HK-2 (cell line): ENCODE measurements around the gene TEKT1.
"Not testable (repeated sequence)": the region's sequence is repeated elsewhere in the genome, so short reads cannot be mapped to it uniquely, and the experiment has no call there.

ENCODE experiments used
- DNase-seq: peaks from one replicate; pipeline ENCODE4 v3.0.0-alpha.2; 2018; ENCODE audit not compliant: unreplicated experiment

TEKT1 gene

DNA sequence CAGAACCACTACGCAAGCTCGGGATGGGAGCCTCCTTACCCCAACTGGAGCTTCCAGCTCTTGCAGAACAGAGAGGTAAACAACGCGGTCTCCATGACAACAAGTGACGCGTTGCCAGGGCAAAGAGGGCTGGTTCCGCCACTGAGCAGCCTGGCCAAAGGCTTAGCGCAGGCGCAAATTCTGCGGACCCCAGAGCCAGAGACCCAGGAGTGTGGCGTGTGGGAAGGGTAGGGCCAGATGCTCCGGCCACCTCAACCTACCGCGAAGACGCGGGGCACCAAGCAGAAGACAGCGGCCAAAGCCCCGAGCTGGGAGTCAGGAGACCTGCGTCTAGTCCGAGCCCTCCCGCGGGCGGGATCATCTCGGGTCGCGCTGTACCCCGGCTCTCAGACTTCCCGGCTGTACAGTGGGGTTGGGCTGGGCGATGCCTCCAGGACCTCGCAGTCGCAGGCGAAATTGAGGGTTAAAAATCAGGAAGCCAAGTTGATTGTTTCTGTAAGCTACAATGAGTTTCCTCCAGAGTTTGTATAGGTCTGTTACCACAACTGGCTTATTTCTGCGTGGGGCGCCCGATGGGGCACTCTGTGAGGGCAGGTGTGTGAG lies at the start of gene TEKT1:
Gene TEKT1, minus strand, starts transcription at position 69 of the 603 bp plus-strand sequence. CDS start 1,353 bp downstream, outside the sequence.
- peak; percentile 9 for DNase-seq

DNA sequence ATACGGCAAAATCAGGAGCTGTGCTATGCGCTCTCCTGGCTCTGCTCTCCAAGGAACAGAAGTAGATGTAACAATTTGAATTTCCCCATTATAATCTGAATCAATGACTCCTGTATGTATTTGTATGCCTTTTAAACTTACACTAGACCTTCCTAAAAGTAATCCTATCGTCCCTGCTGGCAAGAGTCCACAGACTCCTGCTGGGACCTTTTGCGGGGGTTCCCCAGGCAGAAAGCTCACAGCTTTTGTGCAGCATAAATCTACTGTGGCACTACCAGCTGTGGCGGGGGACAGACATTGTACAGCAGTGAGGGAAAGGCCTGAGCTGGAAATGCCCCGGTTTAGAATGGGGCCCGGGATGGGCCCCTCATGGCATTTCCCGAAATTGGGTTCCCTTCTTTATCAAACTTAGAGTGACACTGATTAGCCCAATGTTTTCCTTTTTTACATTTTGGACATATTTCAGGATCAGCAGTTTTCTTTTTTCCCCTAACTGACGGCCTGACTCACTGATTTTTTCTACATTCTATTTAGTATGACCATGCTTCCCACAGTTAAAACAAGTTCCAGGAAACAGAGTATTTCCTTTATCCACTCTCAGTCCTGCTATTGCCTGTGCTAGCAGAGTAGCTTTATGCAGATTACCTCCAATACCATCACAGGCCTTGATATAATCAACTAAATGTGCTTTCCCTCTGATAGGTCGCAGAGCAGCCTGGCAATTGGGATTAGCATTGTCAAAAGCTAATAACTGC lies 47.9 kb upstream of the TEKT1 start:
- not testable (repeated sequence) for DNase-seq

DNA sequence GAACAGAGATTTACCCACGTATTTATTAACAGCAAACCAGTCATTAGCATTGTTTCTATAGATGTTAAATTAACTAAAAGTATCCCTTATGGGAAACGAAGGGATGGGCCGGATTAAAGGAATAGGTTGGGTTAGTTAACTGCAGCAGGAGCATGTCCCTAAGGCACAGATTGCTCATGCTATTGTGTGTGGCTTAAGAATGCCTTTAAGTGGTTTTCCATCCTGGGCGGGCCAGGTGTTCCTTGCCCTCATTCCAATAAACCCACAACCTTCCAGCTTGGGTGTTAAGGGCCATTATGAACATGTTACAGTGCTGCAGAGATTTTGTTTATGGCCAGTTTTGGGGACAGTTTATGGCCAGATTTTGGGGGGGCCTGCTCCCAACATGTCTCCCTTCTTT lies 43.7 kb upstream of the TEKT1 start:
- DNase-seq, result not testable (repeated sequence)

DNA sequence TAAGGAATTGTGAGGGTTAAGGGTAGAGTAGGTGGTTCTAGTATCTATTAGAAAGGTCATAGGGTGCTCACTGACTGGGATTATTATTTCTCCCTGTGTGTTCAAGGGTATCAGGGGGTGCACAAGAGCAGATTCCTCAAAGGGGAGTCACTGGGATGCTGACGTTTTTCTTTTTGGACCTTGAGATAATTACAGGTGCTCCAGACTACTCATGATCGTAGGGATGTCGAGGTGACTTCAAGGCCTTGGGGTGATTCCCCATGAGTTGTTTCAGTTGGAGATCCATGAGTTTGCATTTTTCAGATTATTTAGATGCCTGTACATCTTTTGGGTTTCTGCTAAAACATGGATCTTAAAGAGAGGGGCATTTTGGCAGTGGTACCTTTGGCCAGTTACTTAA lies 41.4 kb upstream of the TEKT1 start:
- DNase-seq, result no peak

DNA sequence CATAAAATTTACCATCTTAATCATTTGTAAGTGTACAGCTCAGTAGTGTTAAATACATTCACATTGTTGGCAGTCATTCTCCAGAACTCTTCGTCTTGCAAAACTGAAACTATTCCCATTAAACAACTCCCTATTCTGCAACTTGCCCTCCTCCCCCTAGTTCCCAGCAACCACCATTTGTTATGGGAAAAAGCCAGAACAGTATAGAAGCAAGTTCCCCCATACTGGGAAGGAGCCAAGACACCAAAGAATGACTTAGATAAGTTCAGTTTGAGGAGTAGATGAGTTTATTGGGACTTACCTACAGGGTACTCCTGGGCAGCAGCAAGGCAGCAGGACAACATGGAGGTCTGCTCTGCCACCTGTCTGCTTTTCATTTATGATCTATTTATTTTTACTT lies 39.3 kb upstream of the TEKT1 start:
- DNase-seq, result no peak

DNA sequence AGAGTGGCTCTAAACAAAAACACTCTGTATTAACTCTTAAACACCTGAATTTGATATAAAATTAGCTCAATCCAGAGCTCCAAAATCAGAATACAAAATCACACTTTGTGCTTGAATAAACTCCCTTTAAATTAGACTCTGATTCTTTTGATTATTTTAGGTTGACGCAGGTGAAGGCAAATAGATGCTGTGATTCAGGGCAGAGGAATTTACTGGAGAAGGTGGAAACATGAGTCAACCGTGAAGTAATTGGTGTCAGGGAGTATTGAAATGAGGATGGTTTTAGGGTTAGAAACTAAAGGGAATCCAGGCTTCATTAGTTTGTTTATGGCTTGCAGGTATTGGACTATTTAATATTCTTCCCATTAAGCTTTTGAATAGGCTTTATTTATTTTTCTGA lies 37.1 kb upstream of the TEKT1 start:
- no peak for DNase-seq

DNA sequence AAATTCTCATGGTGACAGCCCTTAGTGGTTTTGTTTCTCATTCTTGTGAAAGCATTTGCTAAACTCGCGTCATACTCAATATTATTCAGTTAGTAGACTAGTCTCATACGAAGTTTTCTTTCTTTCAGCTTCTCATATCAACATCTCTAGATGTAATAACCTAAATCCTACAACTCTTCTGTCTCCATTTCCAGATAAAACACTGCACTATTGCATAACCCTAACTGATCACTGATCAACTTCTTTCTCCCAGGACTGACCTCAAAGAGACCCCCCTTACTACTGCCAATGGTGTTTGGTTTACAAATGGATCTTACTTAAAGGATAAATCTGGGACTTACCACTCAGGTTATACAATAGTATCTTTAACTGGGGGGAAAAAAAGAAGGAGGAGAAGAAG lies 36.3 kb upstream of the TEKT1 start:
- DNase-seq, result no peak

DNA sequence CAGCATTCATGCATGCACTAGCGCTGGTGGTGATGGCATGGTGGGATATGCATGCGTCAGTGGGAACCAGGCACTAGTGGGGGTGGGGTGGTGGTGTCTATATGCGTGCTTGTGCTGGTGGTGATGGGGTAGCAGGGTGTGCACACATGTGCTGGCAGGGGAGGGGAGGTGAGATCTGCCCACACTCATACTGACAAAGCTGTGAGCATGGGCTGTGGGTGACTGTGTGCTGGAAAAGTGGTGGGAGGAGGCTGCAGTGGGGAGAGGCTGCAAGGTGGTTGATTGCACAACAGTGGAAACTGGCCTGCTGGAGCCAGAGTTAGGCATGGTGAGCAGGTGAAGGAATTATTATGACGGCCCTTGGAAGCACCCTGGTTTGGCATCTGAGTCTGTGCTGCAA lies 31.3 kb upstream of the TEKT1 start:
- DNase-seq, result no peak

DNA sequence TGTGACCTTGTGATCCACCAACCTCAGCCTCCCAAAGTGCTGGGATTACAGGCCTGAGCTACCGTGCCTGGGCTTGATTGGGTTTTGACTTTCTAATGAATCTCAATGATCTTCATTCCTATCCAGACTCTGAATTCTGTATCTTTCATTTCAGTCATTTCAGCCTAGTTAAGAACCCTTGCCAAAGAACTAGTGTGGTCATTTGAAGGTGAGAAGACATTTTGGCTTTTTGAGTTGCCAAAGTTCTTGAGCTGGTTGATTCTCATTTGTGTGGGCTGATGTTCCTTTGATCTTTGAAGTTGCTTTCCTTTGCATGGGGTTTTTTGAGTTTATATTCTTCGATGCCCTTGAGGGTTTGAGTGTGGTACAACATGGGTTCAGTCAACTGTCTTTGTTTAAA lies 30.6 kb upstream of the TEKT1 start:
- DNase-seq, result no peak

DNA sequence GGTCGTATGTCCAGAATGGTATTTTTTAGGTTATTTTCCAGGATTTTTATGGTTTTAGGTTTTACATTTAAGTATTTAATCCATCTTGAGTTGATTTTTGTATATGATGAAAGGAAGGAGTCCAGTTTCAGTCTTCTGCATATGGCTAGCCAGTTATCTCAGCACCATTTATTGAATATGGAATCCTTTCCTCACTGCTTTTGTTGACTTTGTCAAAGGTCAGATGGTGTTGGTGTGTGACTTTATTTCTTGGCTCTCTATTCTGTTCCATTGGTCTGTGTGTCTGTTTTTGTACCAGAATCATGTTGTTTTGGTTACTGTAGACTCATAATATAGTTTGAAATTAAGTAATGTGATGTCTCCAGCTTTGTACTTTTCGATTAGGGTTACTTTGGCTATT lies 26.4 kb upstream of the TEKT1 start:
- no peak for DNase-seq

DNA sequence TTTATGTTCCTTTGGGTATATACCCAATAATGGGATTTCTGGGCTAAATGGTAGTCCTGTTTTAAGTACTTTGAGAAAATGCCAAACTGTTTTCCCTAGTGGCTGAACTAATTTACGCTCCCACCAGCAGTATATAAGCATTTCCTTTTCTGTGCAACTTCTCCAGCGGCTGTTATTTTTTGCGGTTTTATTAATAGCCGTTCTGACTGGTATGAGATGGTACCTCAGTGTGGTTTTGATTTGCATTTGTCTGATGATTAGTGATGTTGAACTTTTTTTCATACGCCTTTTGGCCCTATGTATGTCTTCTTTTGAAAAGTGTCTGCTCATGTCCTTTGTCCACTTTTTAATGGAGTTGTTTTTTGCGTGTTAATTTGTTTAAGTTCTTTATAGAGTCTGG lies 25.8 kb upstream of the TEKT1 start:
- no peak for DNase-seq

DNA sequence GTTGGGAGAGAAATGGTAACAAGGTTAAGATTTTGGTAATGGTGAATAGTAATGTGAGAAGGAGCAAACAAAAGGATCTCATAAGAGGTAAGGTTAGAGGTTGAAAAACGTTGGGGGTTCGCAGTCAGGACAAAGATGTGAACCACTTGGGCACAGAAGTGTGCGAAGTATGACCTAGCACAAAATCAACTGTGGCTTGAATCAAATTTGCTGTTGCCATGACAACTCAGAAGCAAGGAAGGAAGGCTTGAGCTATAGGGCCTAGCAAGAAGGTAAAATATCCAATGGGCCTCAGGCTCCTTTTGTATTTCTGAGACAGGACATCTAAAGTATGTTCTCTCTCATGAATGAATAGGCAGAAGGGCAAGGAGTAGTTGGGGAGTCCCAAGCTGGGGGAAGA lies 24.5 kb upstream of the TEKT1 start:
- DNase-seq, result no peak

DNA sequence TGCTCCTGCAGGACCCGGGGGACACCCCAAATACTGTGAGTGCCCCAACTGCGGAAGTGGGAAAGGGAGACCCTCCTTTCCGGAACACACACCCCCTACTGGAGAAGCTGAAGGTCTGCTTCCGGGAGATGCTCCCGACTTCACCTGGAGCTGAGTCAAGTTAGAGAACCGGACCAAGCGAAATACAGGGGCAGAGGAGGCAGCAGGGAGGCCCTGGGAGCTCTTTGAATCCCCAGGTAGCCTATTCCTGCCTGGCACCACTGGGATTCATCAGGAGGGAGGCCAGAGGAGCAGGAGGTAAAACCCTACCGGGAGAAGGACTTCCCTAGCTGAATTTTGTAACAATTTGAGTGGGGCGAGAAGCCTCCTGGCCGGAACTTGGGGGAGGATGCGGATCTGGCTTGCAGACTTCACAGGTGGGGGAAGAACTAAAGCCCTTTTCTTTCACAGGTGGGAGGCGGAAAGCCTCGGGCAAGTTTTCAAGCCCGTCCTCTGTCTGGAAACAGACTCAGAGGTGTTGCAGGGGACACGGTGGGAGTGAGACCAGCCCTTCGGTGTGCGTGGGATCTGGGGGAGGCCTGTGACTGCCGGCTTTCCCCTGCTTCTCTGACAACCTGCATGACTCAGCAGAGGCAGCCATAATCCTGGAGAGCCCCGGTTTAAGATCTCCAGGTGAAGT lies 22.4 kb upstream of the TEKT1 start:
- DNase-seq, result no peak

DNA sequence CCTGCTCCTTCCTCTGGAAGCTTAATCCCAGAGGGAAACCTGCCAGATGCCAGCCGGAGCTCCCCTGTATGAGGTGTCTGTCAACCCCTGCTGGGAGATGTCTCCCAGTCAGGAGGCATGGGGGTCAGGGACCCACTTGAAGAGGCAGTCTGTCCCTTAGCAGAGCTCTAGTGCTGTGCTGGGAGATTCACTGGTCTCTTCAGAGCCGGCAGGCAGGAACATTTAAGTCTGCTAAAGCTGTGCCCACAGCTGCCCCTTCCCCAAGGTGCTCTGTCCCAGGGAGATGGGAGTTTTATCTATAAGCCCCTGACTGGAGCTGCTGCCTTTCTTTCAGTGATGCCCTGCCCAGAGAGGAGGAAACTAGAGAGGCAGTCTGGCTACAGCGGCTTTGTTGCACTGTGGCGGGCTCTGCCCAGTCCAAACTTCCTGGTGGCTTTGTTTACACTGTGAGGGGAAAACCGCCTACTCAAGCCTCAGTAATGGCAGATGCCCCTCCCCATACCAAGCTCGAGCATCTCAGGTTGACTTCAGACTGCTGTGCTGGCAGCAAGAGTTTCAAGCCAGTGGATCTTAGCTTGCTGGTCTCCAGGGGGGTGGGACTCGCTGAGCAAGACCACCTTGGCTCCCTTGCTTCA lies 17.1 kb upstream of the TEKT1 start:
- DNase-seq, result not testable (repeated sequence)

DNA sequence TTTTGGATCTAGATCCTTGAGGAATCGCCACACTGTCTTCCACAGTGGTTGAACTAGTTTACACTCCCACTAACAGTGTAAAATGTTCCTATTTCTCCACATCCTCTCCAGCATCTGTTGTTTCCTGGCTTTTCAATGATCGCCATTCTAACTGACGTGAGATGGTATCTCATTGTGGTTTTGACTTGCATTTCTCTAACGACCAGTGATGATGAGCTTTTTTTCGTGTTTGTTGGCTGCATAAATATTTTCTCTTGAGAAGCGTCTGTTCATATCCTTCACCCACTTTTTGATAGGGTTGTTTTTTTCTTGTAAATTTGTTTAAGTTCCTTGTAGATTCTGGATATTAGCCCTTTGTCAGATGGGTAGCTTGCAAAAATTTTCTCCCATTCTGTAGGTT lies 14.6 kb upstream of the TEKT1 start:
- not testable (repeated sequence) for DNase-seq

DNA sequence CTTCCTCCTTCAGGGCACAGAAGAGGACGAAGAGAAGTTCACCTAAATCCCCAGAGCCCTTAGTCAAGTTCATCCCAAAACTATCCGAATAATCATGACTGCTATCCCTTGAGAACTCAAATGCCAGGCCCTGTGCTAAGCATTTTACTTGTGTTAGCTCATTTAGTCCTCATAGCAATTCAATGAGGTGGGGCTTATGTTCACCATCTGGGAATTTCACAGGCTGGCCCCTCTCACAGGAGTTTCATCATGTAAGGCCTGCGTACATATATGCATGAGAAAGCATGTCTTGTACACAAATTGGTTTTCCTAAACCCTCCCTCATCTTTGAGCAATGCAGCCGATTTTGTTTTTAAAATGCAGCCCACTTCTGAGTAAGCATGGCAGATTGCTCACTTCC lies 12.9 kb upstream of the TEKT1 start:
- not testable (repeated sequence) for DNase-seq

DNA sequence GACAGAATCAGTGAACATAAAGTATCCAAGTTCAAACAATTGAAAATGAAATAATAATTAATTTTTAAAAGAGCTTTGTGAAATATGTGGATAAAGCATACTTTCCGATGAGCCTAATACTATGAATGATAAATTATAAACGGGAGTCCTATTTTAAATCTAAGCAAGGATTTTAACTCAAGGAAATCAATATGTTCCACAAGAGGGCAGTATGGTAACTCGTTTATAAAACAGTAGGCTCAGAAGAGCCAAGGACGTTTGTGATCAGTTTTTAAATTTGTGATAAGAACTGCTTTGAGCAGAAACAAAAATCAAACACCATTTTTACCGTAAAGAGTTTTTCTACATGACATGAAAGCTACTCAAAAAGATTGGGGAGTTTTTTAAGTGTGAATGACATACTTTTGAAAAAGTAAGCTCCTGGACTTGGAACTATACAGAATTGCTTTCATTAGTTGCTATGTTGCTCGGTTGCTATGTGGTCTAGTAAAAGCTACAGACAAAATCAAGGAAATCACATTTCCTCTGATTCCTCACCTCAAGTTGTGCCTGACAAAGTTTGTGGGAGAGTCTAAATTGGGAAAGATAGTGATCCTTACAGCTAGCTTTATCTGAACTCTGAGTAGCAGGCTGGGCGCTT lies 11.8 kb upstream of the TEKT1 start:
- DNase-seq, result no peak

DNA sequence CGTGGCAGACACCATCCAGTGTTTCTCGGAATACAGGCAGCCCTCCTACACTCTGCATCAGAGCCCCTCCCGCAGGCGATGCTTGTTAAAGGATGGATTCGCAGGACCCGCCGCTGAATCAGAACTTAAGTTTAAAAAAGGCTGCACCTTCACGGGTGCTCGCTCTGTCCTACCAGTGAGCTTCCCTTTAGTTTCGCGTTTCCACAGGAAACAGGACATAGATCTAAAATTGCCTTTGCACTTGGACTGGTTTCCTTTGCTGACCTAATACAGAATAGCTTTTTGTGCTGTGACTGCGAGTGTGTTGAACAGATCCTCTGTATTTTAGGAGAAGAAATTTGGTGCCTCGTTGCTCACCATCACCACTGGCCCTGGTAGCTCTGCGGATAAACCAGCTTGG lies 10.2 kb upstream of the TEKT1 start:
- DNase-seq, result not testable (repeated sequence)

DNA sequence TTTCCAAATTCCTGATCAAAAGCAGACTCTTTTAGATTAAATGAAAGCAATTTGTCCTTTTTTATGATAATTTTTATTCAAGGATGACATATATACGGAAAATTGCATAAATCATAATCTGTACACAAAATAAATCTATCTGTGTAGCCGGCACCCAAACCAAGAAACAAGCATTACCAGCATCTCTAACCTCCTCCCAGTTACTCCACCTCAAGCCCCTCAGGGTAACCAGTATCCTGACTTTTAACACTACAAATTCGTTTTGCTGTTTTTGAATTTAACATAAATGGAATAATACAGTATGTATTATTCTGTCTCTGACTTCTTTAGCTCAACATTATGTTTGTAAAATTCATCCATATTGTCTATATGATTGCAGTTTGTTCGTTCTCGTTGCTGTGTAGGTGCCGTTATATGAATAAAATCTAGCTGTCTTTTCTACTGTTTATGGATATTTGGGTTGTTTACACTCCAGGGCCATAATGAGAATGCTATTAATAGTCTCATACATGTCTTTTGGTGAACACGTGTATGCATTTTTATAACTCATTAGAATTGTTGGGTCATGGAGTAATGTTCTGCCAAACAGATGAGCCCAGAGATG lies 1.0 kb downstream of the TEKT1 start:
- no peak for DNase-seq

DNA sequence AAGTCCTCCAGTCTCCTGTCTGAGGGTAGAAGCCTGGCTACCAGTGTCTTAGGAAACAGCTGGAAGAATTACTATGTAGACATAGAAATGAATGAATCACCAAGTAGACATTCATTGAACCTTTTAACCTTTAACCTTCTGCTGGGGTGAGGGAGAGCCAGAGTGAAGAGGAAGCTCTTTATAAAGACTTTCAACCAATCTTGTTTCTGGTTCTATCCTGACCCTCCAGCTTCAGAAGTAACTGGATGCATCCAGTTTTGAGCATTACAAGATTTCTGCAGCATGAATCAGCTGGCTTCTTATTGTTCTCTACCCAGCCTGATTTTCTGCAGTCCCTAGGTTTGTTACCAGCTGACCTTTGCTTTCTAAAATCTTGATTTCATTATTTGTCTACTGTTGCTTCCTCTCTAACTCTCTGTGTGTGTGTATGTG lies 8.5 kb downstream of the TEKT1 start:
- no peak for DNase-seq

DNA sequence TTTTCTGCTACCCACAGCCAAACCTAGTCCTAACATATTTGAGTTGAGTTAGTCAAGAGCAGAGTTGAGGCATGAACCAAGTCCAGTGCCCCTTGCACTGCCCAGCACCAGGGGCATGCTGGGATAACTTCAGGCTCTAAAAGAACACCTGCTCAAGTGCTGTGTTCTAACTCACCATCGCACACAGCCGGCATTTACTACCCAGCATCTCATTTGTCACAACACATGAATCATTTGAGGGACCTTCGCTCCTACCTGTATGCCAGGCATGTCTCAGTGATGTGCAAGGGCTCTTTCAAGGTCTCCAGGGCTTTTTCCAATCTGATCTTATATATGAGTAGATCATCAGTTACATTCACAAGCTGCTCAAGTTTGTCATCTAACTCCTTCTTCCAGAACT lies 12.6 kb downstream of the TEKT1 start:
- no peak for DNase-seq

DNA sequence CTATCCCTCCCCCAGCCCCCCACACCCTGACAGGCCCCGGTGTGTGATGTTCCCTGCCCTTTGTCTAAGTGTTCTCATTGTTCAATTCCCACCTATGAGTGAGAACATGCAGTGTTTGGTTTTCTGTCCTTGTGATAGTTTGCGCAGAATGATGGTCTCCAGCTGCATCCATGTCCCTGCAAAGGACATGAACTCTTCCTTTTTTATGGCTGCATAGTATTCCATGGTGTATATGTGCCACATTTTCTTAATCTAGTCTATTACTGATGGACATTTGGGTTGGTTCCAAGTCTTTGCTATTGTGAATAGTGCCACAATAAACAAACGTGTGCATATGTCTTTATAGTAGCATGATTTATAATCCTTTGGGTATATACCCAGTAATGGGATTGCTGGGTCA lies 15.2 kb downstream of the TEKT1 start:
- not testable (repeated sequence) for DNase-seq
